Vagina (tissue), 2 donors: ENCODE measurements around the gene ASS1. TPM values are rescaled to one million over a fixed set of nuclear protein-coding genes. Genes with fewer than 3 reads are reported as not detected.
"Not testable (repeated sequence)": the region's sequence is repeated elsewhere in the genome, so short reads cannot be mapped to it uniquely, and the experiment has no call there.

ENCODE experiments used
- DNase-seq, 2 donors: peaks; one replicate each; pipeline ENCODE4 v3.0.0-alpha.2; 2017; ENCODE audit errors: extremely low spot score in 2 of 2
- H3K27ac ChIP-seq: fragments of 200-600 bp; sonication (generic); one replicate; pipeline ENCODE4 v1.5.1; 2019
- H3K27me3 ChIP-seq: fragments of 200-600 bp; sonication (generic); one replicate; pipeline ENCODE4 v1.5.1; 2019
- H3K36me3 ChIP-seq, 2 donors: fragments of 200-600 bp; sonication (generic); one replicate each; pipeline ENCODE4 v1.5.1; 2017 to 2019
- H3K4me1 ChIP-seq: fragments of 200-600 bp; sonication (generic); one replicate; pipeline ENCODE4 v1.5.1; 2019
- H3K4me3 ChIP-seq, 2 donors: fragments of 200-600 bp; sonication (generic); 1 replicate in 1 of 2; 2 replicates in 1 of 2; pipeline ENCODE4 v1.5.1; 2016 to 2019
- H3K9me3 ChIP-seq: fragments of 200-600 bp; sonication (generic); one replicate; pipeline ENCODE4 v1.5.1; 2019
- POLR2A ChIP-seq, 2 donors: fragments of 450-650 bp; IDR thresholded peaks; one replicate each; pipeline ENCODE4 v1.6.1; 2017; ENCODE audit warnings: antibody characterized with exemption in 2 of 2, mild to moderate bottlenecking in 2 of 2, moderate library complexity in 2 of 2
- POLR2AphosphoS5 ChIP-seq, 2 donors: sonication (generic); formaldehyde crosslinking; IDR thresholded peaks; one replicate each; pipeline ENCODE4 v1.9.0; 2017; ENCODE audit warnings: antibody characterized with exemption in 2 of 2, mild to moderate bottlenecking in 2 of 2, low read depth in 1 of 2; ENCODE audit not compliant: insufficient read depth in 1 of 2
- intact Hi-C: fragments of 100-400 bp; cut with DNase I; formaldehyde crosslinking; loops from one replicate; pipeline ENCODE4 v1.15.1; 2023
- total RNA-seq: library from RNA; depleted of rRNA; stranded (reverse); fragments of >200 nt; gene quantifications from one replicate; pipeline ENCODE4 v1.2.3, GENCODE V29; 2016
- TF ChIP-seq, protein P1 (sequence below), 3 experiments: fragments of 450-650 bp in 2 of 3; fragments of 200-600 bp in 1 of 3; sonication (generic) in 1 of 3; IDR thresholded peaks; one replicate each; pipeline ENCODE4 v1.5.1; 2017 to 2019; ENCODE audit warnings: antibody characterized with exemption in 3 of 3, mild to moderate bottlenecking in 2 of 3, moderate library complexity in 2 of 3

Gene ASS1
- total RNA-seq, 1 donor from 2014 or later: 84.0 TPM

- no peaks in the 10 kb centered on the region for H3K4me1 ChIP-seq
- intact Hi-C loops: no loop called here
- no peak for TF ChIP-seq POLR2AphosphoS5 (IDR thresholded peaks at IDR 0.05; ENCODE audit: insufficient read depth in 1 of 2, low read depth in 1 of 2)
- no peak for TF ChIP-seq POLR2A (IDR thresholded peaks at IDR 0.05)
- TF ChIP-seq, protein P1, sequence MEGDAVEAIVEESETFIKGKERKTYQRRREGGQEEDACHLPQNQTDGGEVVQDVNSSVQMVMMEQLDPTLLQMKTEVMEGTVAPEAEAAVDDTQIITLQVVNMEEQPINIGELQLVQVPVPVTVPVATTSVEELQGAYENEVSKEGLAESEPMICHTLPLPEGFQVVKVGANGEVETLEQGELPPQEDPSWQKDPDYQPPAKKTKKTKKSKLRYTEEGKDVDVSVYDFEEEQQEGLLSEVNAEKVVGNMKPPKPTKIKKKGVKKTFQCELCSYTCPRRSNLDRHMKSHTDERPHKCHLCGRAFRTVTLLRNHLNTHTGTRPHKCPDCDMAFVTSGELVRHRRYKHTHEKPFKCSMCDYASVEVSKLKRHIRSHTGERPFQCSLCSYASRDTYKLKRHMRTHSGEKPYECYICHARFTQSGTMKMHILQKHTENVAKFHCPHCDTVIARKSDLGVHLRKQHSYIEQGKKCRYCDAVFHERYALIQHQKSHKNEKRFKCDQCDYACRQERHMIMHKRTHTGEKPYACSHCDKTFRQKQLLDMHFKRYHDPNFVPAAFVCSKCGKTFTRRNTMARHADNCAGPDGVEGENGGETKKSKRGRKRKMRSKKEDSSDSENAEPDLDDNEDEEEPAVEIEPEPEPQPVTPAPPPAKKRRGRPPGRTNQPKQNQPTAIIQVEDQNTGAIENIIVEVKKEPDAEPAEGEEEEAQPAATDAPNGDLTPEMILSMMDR (IDR thresholded peaks at IDR 0.05): no peak
- H3K27ac ChIP-seq: no peak overlapping the region
- H3K9me3 ChIP-seq: no peaks in the 10 kb centered on the region
- no peaks in the 10 kb centered on the region for H3K27me3 ChIP-seq
- H3K4me3 ChIP-seq: no peak overlapping the region
- H3K36me3 ChIP-seq: no peaks in the 10 kb centered on the region
- DNase-seq: no peak
These were observed 43.9 kb upstream of the ASS1 start for GRCh38 chr9:130400870-130401269.

DNA sequence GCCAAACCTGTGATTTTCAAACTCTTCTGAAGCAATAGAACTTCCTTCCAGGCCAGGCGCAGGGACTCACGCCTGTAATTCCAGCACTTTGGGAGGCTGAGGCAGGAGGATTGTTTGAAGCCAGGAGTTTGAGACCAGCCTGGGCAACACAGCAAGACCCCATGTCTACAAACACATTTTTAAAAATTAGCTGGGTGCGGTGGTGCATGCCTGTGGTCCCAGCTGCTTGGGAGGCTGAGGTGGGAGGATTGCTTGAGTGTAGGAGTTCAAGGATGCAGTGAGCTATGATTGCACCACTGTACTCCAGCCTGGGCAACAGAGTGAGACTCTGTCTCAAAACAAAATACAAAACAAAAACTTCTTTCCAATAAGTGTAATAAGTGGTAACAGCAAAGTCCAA is 43.0 kb upstream of the ASS1 start:
- H3K27ac ChIP-seq, intact Hi-C loops: not testable (repeated sequence)

GRCh38 chr9:130402243-130402642 is 42.5 kb upstream of the ASS1 start:
- H3K4me3 ChIP-seq: no peak overlapping the region
- no peaks in the 10 kb centered on the region for H3K36me3 ChIP-seq
- no peaks in the 10 kb centered on the region for H3K9me3 ChIP-seq
- H3K27me3 ChIP-seq: no peaks in the 10 kb centered on the region
- DNase-seq: no peak
- TF ChIP-seq, protein P1 (IDR thresholded peaks at IDR 0.05): no peak
- no peak for TF ChIP-seq POLR2AphosphoS5 (IDR thresholded peaks at IDR 0.05; ENCODE audit: insufficient read depth in 1 of 2, low read depth in 1 of 2)
- no peak for TF ChIP-seq POLR2A (IDR thresholded peaks at IDR 0.05)
- intact Hi-C loops: no loop called here
- H3K27ac ChIP-seq: no peak overlapping the region
- H3K4me1 ChIP-seq: no peaks in the 10 kb centered on the region

More for the DNA sequence above, 43.0 kb upstream of the ASS1 start:
- not testable (repeated sequence) for H3K27me3 ChIP-seq, H3K4me3 ChIP-seq, H3K9me3 ChIP-seq, DNase-seq, H3K36me3 ChIP-seq, H3K4me1 ChIP-seq

- intact Hi-C loops: no loop called here
- Histone ChIP-seq H3K9me3 (no peaks in the 10 kb centered on the region), H3K27ac (no peak overlapping the region), H3K36me3 (no peaks in the 10 kb centered on the region), H3K4me1 (no peaks in the 10 kb centered on the region), H3K4me3 (no peak overlapping the region), H3K27me3 (no peaks in the 10 kb centered on the region)
- TF ChIP-seq POLR2A (IDR thresholded peaks at IDR 0.05) (no peak), POLR2AphosphoS5 (IDR thresholded peaks at IDR 0.05; ENCODE audit: insufficient read depth in 1 of 2, low read depth in 1 of 2) (no peak)
- TF ChIP-seq, protein P1 (IDR thresholded peaks at IDR 0.05): no peak
- DNase-seq: no peak
These were observed 41.9 kb upstream of the ASS1 start for GRCh38 chr9:130402645-130403440.

GRCh38 chr9:130405657-130406257 is 39.0 kb upstream of the ASS1 start:
- TF ChIP-seq POLR2A (IDR thresholded peaks at IDR 0.05) (no peak), POLR2AphosphoS5 (IDR thresholded peaks at IDR 0.05; ENCODE audit: insufficient read depth in 1 of 2, low read depth in 1 of 2) (no peak)
- TF ChIP-seq, protein P1 (IDR thresholded peaks at IDR 0.05): no peak
- Histone ChIP-seq H3K27me3 (no peaks in the 10 kb centered on the region), H3K4me3 (no peak overlapping the region), H3K9me3 (no peaks in the 10 kb centered on the region), H3K27ac (no peak overlapping the region), H3K36me3 (no peaks in the 10 kb centered on the region), H3K4me1 (peaks cover 3% of the 10 kb centered on the region)
- DNase-seq: no peak
- intact Hi-C loops: no loop called here
